HEK293 (cell line): ENCODE data around the gene SLC7A6.
A peak's percentile ranks its signal among the peaks of the same experiment; 100 is the strongest.

ENCODE experiments used
- EGR2 ChIP-seq: fragments of 450-650 bp; formaldehyde crosslinking; IDR thresholded peaks from 2 replicates; pipeline ENCODE4 v1.5.1; 2016; ENCODE audit warnings: low read depth, missing biosample characterization, missing genetic modification characterization
- IKZF3 ChIP-seq: fragments of 450-650 bp; IDR thresholded peaks from 2 replicates; pipeline ENCODE4 v1.5.0; 2018; ENCODE audit warnings: missing biosample characterization, mild to moderate bottlenecking, missing genetic modification characterization, moderate library complexity
- MYNN ChIP-seq: fragments of 450-650 bp; formaldehyde crosslinking; IDR thresholded peaks from 2 replicates; pipeline ENCODE4 v1.5.1; 2016; ENCODE audit warnings: missing biosample characterization, missing genetic modification characterization, borderline replicate concordance
- SP2 ChIP-seq: fragments of 450-650 bp; formaldehyde crosslinking; IDR thresholded peaks from 2 replicates; pipeline ENCODE4 v1.5.1; 2016; ENCODE audit warnings: missing biosample characterization, missing genetic modification characterization
- ZBTB1 ChIP-seq: fragments of 450-650 bp; formaldehyde crosslinking; IDR thresholded peaks from 2 replicates; pipeline ENCODE4 v1.5.1; 2016; ENCODE audit warnings: missing biosample characterization, missing genetic modification characterization
- ZBTB44 ChIP-seq: fragments of 450-650 bp; IDR thresholded peaks from 2 replicates; pipeline ENCODE4 v1.5.1; 2018; ENCODE audit warnings: missing biosample characterization, mild to moderate bottlenecking, missing genetic modification characterization
- ZIC2 ChIP-seq: fragments of 450-650 bp; formaldehyde crosslinking; IDR thresholded peaks from 2 replicates; pipeline ENCODE4 v1.5.1; 2016; ENCODE audit warnings: missing biosample characterization, missing genetic modification characterization
- ZNF133 ChIP-seq: fragments of 450-650 bp; formaldehyde crosslinking; IDR thresholded peaks from 2 replicates; pipeline ENCODE4 v1.5.1; 2016; ENCODE audit warnings: missing biosample characterization, missing genetic modification characterization
- ZNF18 ChIP-seq: fragments of 450-650 bp; formaldehyde crosslinking; IDR thresholded peaks from 2 replicates; pipeline ENCODE4 v1.5.1; 2016; ENCODE audit warnings: missing biosample characterization, missing genetic modification characterization
- ZNF19 ChIP-seq: fragments of 450-650 bp; formaldehyde crosslinking; IDR thresholded peaks from 2 replicates; pipeline ENCODE4; 2016; ENCODE audit warnings: missing biosample characterization, missing genetic modification characterization, low read depth
- ZNF214 ChIP-seq: fragments of 450-650 bp; formaldehyde crosslinking; IDR thresholded peaks from 2 replicates; pipeline ENCODE4 v1.5.1; 2017; ENCODE audit warnings: missing biosample characterization, mild to moderate bottlenecking, missing genetic modification characterization, borderline replicate concordance
- ZNF248 ChIP-seq: fragments of 450-650 bp; formaldehyde crosslinking; IDR thresholded peaks from 2 replicates; pipeline ENCODE4 v1.5.1; 2017; ENCODE audit warnings: missing biosample characterization, missing genetic modification characterization
- ZNF266 ChIP-seq: fragments of 450-650 bp; formaldehyde crosslinking; IDR thresholded peaks from 2 replicates; pipeline ENCODE4 v1.5.1; 2016; ENCODE audit warnings: missing biosample characterization, missing genetic modification characterization, low read depth
- ZNF292 ChIP-seq: fragments of 450-650 bp; formaldehyde crosslinking; IDR thresholded peaks from 2 replicates; pipeline ENCODE4 v1.5.1; 2016; ENCODE audit warnings: low read depth, missing biosample characterization, missing genetic modification characterization, borderline replicate concordance
- ZNF335 ChIP-seq: fragments of 450-650 bp; formaldehyde crosslinking; conservative IDR thresholded peaks from 2 replicates; pipeline ENCODE4 v1.5.1; 2016; ENCODE audit warnings: missing biosample characterization, missing genetic modification characterization
- ZNF366 ChIP-seq: fragments of 450-650 bp; formaldehyde crosslinking; conservative IDR thresholded peaks from 2 replicates; pipeline ENCODE4 v1.5.1; 2016; ENCODE audit warnings: missing biosample characterization, missing genetic modification characterization
- ZNF426 ChIP-seq: fragments of 450-650 bp; formaldehyde crosslinking; IDR thresholded peaks from 2 replicates; pipeline ENCODE4 v1.5.1; 2017; ENCODE audit warnings: missing biosample characterization, missing genetic modification characterization, mild to moderate bottlenecking, inconsistent platforms, moderate library complexity
- ZNF449 ChIP-seq: fragments of 450-650 bp; formaldehyde crosslinking; IDR thresholded peaks from 2 replicates; pipeline ENCODE4 v1.5.1; 2017; ENCODE audit warnings: missing biosample characterization, mild to moderate bottlenecking, missing genetic modification characterization, moderate library complexity
- ZNF510 ChIP-seq: fragments of 450-650 bp; formaldehyde crosslinking; IDR thresholded peaks from 2 replicates; pipeline ENCODE4 v1.5.1; 2018; ENCODE audit warnings: mild to moderate bottlenecking, missing genetic modification characterization, missing biosample characterization; ENCODE audit not compliant: insufficient replicate concordance
- ZNF521 ChIP-seq: fragments of 450-650 bp; formaldehyde crosslinking; IDR thresholded peaks from 2 replicates; pipeline ENCODE4 v1.5.1; 2017; ENCODE audit warnings: missing biosample characterization, mild to moderate bottlenecking, missing genetic modification characterization
- ZNF530 ChIP-seq: fragments of 450-650 bp; formaldehyde crosslinking; IDR thresholded peaks from 2 replicates; pipeline ENCODE4 v1.5.1; 2016; ENCODE audit warnings: low read depth, missing biosample characterization, missing genetic modification characterization
- ZNF626 ChIP-seq: fragments of 450-650 bp; sonication (Bioruptor Pico); formaldehyde crosslinking; IDR thresholded peaks from 2 replicates; pipeline ENCODE4 v1.5.1; 2018; ENCODE audit warnings: missing biosample characterization, missing genetic modification characterization, inconsistent platforms
- ZNF658 ChIP-seq: fragments of 450-650 bp; formaldehyde crosslinking; IDR thresholded peaks from 2 replicates; pipeline ENCODE4; 2016; ENCODE audit warnings: missing biosample characterization, missing genetic modification characterization
- ZNF701 ChIP-seq: fragments of 450-650 bp; formaldehyde crosslinking; IDR thresholded peaks from 2 replicates; pipeline ENCODE4 v1.5.1; 2016; ENCODE audit warnings: missing biosample characterization, missing genetic modification characterization
- ZSCAN16 ChIP-seq: fragments of 450-650 bp; formaldehyde crosslinking; IDR thresholded peaks from 2 replicates; pipeline ENCODE4 v1.5.1; 2016; ENCODE audit warnings: missing biosample characterization, missing genetic modification characterization
- ZSCAN23 ChIP-seq: fragments of 450-650 bp; formaldehyde crosslinking; IDR thresholded peaks from 2 replicates; pipeline ENCODE4 v1.5.1; 2016; ENCODE audit warnings: missing biosample characterization, missing genetic modification characterization
- ZSCAN4 ChIP-seq: fragments of 450-650 bp; formaldehyde crosslinking; IDR thresholded peaks from 2 replicates; pipeline ENCODE4 v1.5.1; 2017; ENCODE audit warnings: missing biosample characterization, missing genetic modification characterization
- TF ChIP-seq, protein P1 (sequence below): fragments of 450-650 bp; formaldehyde crosslinking; IDR thresholded peaks from 2 replicates; pipeline ENCODE4 v1.5.1; 2017; ENCODE audit warnings: missing biosample characterization, missing genetic modification characterization
- TF ChIP-seq, protein P2 (sequence below): fragments of 450-650 bp; formaldehyde crosslinking; IDR thresholded peaks from 2 replicates; pipeline ENCODE4 v1.5.1; 2016; ENCODE audit warnings: missing biosample characterization, missing genetic modification characterization, low read depth

The SLC7A6 gene

GRCh38 chr16:68310774-68311511 lies 46.6 kb downstream of the SLC7A6 start, which contains the start of the genes PRMT7 and SLC7A6OS (continued):
- TF ChIP-seq, protein P1, sequence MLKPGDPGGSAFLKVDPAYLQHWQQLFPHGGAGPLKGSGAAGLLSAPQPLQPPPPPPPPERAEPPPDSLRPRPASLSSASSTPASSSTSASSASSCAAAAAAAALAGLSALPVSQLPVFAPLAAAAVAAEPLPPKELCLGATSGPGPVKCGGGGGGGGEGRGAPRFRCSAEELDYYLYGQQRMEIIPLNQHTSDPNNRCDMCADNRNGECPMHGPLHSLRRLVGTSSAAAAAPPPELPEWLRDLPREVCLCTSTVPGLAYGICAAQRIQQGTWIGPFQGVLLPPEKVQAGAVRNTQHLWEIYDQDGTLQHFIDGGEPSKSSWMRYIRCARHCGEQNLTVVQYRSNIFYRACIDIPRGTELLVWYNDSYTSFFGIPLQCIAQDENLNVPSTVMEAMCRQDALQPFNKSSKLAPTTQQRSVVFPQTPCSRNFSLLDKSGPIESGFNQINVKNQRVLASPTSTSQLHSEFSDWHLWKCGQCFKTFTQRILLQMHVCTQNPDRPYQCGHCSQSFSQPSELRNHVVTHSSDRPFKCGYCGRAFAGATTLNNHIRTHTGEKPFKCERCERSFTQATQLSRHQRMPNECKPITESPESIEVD, result no peak
- TF ChIP-seq ZSCAN16 (tag by site-specific recombination), result no peak
- no peak for TF ChIP-seq ZNF18 (tag by site-specific recombination)
- no peak for TF ChIP-seq ZNF626 (tag by site-specific recombination)
- TF ChIP-seq ZBTB1 (tag by site-specific recombination), result no peak
- no peak for TF ChIP-seq ZNF426 (tag by site-specific recombination)
- no peak for TF ChIP-seq ZNF214 (tag by site-specific recombination)
- no peak for TF ChIP-seq ZNF366
- TF ChIP-seq ZNF248 (tag by site-specific recombination), result no peak
- TF ChIP-seq ZNF510 (tag by site-specific recombination), result no peak
- no peak for TF ChIP-seq ZNF658 (tag by site-specific recombination)
- TF ChIP-seq ZNF701 (tag by site-specific recombination), result no peak
- TF ChIP-seq EGR2, result peak; percentile 49
- TF ChIP-seq IKZF3 (tag by site-specific recombination), result no peak
- no peak for TF ChIP-seq ZNF521 (tag by site-specific recombination)
- peak; percentile 7; the same call in 1 of the 2 replicates for TF ChIP-seq ZNF133 (tag by site-specific recombination)
- no peak for TF ChIP-seq ZNF292 (tag by site-specific recombination)
- peak; percentile 46 for TF ChIP-seq ZIC2 (tag by site-specific recombination)
- TF ChIP-seq ZSCAN23 (tag by site-specific recombination), result no peak
- TF ChIP-seq, protein P2, sequence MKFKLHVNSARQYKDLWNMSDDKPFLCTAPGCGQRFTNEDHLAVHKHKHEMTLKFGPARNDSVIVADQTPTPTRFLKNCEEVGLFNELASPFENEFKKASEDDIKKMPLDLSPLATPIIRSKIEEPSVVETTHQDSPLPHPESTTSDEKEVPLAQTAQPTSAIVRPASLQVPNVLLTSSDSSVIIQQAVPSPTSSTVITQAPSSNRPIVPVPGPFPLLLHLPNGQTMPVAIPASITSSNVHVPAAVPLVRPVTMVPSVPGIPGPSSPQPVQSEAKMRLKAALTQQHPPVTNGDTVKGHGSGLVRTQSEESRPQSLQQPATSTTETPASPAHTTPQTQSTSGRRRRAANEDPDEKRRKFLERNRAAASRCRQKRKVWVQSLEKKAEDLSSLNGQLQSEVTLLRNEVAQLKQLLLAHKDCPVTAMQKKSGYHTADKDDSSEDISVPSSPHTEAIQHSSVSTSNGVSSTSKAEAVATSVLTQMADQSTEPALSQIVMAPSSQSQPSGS (tag by site-specific recombination), result no peak
- TF ChIP-seq ZNF266 (tag by site-specific recombination), result no peak
- no peak for TF ChIP-seq ZNF19 (tag by site-specific recombination)
- TF ChIP-seq ZNF449 (tag by site-specific recombination), result peak; percentile 89
- TF ChIP-seq SP2 (tag by site-specific recombination), result peak; percentile 80
- TF ChIP-seq ZNF335 (tag by site-specific recombination), result peak; percentile 92
- TF ChIP-seq ZBTB44 (tag by site-specific recombination), result no peak
- no peak for TF ChIP-seq MYNN (tag by site-specific recombination)
- no peak for TF ChIP-seq ZSCAN4
- no peak for TF ChIP-seq ZNF530 (tag by site-specific recombination)
